NCI-H146 (cell line): ENCODE data around the gene ELP4.
A peak's percentile ranks its signal among the peaks of the same experiment; 100 is the strongest.

Experiments used
- DNase-seq: peaks from one replicate; lab custom pipeline; 2025; lab: John Stamatoyannopoulos, UW

The ELP4 gene

GRCh38 chr11:31800398-31801265 lies 291.1 kb downstream of the ELP4 start:
- no peak for DNase-seq

GRCh38 chr11:31801298-31801702 lies 291.7 kb downstream of the ELP4 start:
- no peak for DNase-seq

- no peak for DNase-seq
Observed at GRCh38 chr11:31802000-31802551, 292.5 kb downstream of the ELP4 start.

- no peak for DNase-seq
Observed at GRCh38 chr11:31802609-31802989, 293.0 kb downstream of the ELP4 start.

GRCh38 chr11:31802990-31803812 lies 293.6 kb downstream of the ELP4 start:
- DNase-seq, result no peak

- DNase-seq, result no peak
Observed at GRCh38 chr11:31803813-31804311, 294.3 kb downstream of the ELP4 start.

GRCh38 chr11:31804312-31805036 lies 294.9 kb downstream of the ELP4 start:
- no peak for DNase-seq

GRCh38 chr11:31805037-31805628 lies 295.6 kb downstream of the ELP4 start:
- no peak for DNase-seq

- no peak for DNase-seq
Observed at GRCh38 chr11:31805629-31806185, 296.1 kb downstream of the ELP4 start.

- no peak for DNase-seq
Observed at GRCh38 chr11:31806186-31806927, 296.8 kb downstream of the ELP4 start.

- no peak for DNase-seq
Observed at GRCh38 chr11:31806928-31807798, 297.6 kb downstream of the ELP4 start.

- DNase-seq, result no peak
Observed at GRCh38 chr11:31807799-31808667, 298.5 kb downstream of the ELP4 start.

GRCh38 chr11:31808721-31809540 lies 299.4 kb downstream of the ELP4 start:
- DNase-seq, result no peak

GRCh38 chr11:31809541-31809856 lies 299.9 kb downstream of the ELP4 start:
- DNase-seq, result peak; percentile 8

GRCh38 chr11:31809857-31810778 lies 300.6 kb downstream of the ELP4 start:
- peak; percentile 74 for DNase-seq

- peak; percentile 94 for DNase-seq
Observed at GRCh38 chr11:31810779-31811647, 301.4 kb downstream of the ELP4 start, which contains the start of gene PAX6. Gene PAX6, minus strand, starts transcription at chr11:31811322. Its CDS starts 4,911 bp downstream, at chr11:31806411.
